ENCODE results near the gene AGR2.

The AGR2 gene

GRCh38 chr7:16812542-16813231 is 7.9 kb upstream of the AGR2 start:
- no peak for DNase-seq

GRCh38 chr7:16811551-16811950 is 6.8 kb upstream of the AGR2 start:
- DNase-seq: no peak

GRCh38 chr7:16810573-16810972 is 5.8 kb upstream of the AGR2 start:
- DNase-seq: no peak

DNA sequence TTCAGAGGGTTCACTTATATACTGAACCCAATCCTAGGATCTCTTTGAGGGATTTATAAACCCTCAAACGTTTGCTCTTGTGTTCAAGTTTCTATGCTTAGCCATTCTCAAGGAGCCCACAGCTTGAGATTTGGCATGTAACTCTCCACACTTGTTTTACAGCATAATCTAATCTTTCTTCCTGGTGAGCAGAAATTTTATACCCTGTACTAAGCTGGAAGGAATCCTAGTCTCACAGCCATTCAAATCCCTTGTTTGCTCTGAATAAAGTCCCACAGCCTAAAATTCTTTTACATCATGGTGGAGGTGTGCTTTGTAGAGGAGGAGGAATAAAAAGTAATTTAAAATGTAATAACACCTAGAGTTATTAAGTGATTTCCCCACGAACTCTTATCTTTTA is 5.3 kb upstream of the AGR2 start:
- DNase-seq: no peak

DNA sequence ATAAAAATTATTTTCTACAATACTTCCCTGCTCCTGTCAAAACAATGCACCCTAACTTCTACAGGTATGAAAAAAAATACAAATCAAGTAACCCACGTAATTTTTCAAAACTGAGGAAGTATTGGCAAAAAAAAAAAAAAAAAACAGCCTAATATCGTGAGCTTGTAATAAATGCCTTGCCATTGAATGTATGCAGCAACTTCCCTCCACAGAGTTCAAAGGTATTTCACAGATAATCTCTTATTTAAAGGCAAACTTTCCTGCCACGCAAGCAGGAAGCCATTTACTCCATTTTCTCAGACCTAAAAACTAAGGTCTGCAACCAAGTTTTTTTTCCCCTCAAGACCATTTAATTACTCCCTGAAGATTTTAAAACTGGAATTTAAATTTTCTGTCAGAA is 642 bp upstream of the AGR2 start:
- DNase-seq: no peak

DNA sequence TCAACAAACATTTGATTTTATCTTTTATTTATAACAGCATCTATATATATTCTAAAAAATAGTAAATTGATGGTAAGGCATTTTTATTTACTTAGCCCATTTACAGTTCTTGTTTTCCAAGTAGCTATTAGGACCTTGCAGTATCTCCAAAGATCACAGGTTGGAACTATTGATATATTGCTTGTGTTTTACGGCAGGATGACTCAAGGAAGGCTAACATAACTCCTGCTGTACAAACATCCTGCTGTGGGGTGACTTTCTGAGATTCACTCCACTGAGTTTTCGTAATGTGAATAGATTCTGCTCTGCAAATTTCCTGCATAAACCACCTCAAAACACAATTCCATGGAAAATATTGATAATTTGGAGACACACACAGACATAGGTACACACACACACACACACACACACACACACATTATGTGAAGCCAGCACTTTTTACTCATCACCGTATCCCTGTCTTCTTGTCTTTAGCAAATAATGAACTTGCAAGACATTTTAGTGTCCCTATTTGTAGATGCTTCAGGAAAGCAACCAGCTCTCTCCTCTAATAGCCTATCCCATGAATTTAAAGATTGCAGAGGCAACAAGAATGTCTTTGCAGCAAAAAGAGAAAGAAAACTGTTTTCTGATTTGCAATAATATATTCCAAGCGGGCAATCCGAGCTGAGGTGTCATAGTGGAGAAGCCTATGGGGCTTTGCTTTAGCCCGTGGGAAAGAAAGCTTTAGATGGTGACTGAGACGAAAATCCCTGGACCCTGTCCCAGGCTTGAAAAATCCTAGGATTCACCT is 722 bp downstream of the AGR2 start:
- DNase-seq: no peak

DNA sequence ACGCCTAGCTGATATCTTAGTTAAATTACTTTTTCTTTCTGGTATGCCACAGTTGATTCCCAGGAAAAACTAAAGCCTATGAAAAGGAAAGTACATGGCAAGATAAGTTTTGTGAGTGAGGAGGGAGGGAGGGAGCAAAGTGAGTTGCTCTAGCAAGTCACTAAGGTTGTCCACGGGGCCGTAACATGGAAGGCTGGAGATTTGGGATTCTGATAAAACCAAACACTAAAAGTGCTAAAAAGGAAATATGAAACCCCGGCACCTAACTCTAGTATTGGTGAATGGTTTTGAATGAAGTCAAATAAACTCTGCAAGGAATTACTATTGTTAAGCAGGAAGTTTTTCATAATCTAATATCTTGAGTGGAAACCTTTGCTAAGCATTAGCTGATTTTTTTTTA is 1.7 kb downstream of the AGR2 start:
- no peak for DNase-seq

GRCh38 chr7:16801579-16801978 is 3.2 kb downstream of the AGR2 start:
- DNase-seq: no peak

- peak; percentile 62 for DNase-seq
Observed at GRCh38 chr7:16801111-16801542, 3.7 kb downstream of the AGR2 start.

GRCh38 chr7:16795624-16796023 is 9.2 kb downstream of the AGR2 start:
- DNase-seq: no peak

DNA sequence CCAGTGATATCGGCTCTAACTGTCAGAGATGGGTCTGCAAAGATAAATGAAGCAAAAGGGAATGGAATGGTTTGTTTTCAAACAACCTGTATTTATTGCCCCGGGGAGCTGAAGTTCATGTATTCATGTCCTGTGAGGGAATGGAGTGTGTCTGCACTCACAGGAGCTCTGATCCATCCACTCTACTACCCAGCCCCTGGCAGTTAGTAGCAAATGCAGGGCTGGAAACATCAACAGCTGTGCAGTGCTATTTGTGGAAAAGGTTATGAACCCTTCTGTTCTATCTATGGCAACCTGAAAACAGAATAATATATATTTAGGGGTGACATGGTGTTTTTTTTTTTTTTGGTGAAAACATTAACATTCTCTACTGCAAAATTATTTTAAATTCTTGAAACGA is 9.8 kb downstream of the AGR2 start:
- no peak for DNase-seq

- no peak for DNase-seq
Observed at GRCh38 chr7:16791905-16792698, 12.7 kb downstream of the AGR2 start.

DNA sequence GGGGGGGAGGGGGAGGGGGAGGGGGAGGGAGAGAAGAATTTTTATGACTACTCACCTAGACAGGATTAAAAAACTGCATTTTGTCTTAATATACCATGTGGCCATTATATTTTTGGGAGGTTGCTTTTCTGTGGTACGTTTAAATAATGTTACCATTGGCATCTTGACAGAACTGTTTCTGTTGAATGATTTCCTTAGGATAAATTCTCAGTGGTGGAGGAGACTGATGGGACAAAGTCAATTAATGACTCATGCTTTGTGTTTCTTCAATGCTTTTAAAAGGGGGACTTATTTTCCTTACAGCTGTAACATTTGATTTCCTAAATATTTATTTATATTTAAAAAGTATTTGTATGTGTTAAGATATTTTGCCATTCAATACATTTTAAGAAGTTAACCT is 13.7 kb downstream of the AGR2 start:
- DNase-seq: no peak

DNA sequence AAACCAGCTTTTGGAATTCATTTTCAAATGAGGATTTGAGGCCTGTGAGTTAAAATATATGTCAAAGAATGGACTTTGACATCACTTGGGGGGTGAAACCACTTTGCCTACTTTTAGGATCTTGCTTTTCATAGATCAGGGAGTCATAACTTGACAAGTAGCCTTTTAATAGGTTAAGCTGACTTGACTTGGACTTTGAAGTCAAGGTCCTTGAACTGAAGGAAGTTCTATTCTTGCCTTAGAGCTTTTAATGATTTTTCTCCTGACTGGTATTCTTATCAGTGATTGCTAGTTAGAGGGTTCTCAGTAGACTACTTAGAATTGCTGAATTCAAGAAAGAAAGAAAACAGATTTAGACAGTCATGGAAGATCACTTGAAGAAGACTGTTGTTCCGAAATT is 17.7 kb downstream of the AGR2 start:
- DNase-seq: no peak

DNA sequence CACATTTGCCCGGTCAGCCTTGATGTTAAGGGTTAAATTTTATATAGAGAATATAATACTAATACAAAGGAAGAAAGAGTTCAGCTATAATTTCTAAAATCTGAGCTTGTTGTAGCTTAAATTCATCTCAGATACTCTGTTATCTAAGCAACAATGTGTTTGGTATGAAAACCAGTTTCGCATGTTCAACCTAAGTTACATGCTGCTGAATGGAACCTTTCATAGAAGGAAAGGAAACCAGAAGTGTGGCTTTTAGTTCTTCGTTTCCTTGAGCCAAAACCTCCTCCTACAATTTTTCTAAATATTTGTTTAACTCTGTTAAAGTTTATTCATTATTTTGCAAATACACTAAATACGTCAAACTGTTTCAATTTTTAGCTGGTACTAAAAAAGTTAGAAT is 18.5 kb downstream of the AGR2 start:
- no peak for DNase-seq

DNA sequence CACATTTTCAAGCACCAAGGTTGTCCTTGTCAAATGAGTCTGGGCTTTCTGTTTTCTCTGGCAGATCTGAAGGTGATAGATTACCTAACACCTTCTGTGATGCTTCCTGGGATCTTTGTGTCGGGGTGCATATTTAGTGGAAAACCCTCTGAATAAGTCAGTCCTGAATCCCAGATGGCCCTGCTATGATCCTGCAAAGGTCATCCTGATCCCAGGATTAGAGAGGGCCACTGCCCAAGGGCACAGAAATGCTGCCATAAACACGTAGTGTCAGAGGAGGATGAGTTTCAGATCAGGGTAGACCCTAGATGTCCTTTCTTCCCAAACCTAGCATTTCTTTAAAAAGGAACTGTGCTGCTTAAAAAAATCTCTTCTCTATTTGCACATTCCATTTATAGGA is 19.0 kb downstream of the AGR2 start:
- no peak for DNase-seq

DNA sequence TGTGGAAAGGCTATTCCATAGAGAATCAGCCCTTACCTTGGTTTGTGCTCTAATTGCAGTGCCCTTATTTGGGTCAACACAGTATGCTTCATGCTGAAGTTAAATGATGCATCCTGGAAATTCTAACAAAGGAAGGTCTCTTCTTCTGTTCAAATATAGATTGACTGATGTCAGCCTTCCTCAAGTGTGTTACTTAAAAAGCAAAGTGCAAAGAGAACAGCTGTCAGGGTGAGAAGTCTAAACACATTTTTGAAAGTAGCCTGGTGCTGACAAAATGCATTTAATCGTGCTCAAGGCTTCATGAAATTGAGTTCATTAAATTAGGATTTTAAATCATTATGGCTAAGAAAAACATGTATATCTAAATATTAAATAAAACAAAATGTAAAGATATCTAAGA is 19.5 kb downstream of the AGR2 start:
- DNase-seq: no peak

DNA sequence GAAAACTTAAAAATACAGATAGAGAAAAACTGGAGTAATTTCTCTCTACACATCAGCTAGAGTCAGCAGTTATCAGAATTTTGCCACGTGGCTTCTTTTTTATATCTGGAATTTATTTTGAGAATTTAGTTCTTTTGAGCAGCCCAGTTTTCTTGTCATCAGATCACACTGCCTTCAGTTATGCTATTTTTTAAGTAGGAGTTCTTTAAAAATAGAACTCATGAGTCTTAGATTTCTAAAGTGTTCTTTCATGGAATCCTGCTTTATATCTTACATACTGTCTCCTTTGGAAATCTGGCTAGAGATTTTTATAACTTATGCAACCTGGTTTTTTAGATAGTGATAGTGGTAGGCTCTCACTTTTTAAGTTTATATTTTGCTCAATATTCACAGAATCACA is 24.2 kb downstream of the AGR2 start:
- DNase-seq: no peak

DNA sequence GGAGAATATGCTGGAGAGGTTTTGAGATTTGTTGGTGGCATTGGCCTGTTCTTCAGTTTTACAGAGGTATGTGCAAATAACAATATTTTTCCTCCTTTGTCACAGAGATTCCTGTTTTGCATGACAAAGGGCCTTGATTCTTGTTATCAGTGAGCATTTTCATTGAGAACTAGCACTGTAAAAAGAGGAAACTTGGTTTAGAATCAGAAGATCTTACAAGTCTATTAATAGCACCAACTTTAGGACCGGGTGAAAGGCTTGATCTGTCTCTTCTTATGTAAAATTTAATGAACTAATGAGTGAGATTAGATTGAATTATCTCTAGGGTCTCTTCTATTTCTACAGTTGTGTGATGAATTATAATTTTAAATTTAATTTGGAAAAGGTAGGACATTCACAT is 25.7 kb downstream of the AGR2 start:
- DNase-seq: peak; percentile 53

- DNase-seq: no peak
Observed at GRCh38 chr7:16778476-16778875, 26.3 kb downstream of the AGR2 start.

DNA sequence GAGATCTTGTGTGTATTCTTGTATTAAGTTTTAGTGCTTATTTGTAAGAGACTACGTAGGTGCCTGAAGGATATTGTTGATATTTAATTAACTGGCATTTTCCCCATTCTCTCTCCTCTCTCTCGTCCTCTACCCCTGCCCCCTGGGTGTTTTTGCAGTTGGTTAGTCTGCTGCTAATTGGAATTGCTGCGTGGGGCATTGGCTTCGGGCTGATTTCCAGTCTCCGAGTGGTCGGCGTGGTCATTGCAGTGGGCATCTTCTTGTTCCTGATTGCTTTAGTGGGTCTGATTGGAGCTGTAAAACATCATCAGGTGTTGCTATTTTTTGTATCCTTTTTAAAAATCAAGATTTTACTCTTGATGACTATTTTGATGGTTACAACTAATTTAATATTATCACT is 28.7 kb downstream of the AGR2 start:
- no peak for DNase-seq

- DNase-seq: no peak
Observed at GRCh38 chr7:16774986-16775385, 29.8 kb downstream of the AGR2 start.

- DNase-seq: peak; percentile 43
Observed at GRCh38 chr7:16774294-16774693, 30.5 kb downstream of the AGR2 start.

- no peak for DNase-seq
Observed at GRCh38 chr7:16773884-16774283, 30.9 kb downstream of the AGR2 start.
